GM19324 (cell line): Measurements from ENCODE around the gene MAGI1.
"Not testable (repeated sequence)": the region's sequence is repeated elsewhere in the genome, so short reads cannot be mapped to it uniquely, and the experiment has no call there.

ENCODE experiments used
- ATAC-seq: cut with Tn5 transposase; IDR thresholded peaks from one replicate; pipeline ENCODE4 v1.9.1; 2021; ENCODE audit warnings: mild to moderate bottlenecking, moderate library complexity; ENCODE audit not compliant: unreplicated experiment, low FRiP score

MAGI1 gene

GRCh38 chr3:65524584-65524983 is 514.1 kb downstream of the MAGI1 start:
- no peak for ATAC-seq

GRCh38 chr3:65523878-65524277 is 514.8 kb downstream of the MAGI1 start:
- ATAC-seq, result no peak

GRCh38 chr3:65521032-65521431 is 517.7 kb downstream of the MAGI1 start:
- no peak for ATAC-seq

- ATAC-seq, result no peak
These were observed 521.7 kb downstream of the MAGI1 start for GRCh38 chr3:65516998-65517397.

GRCh38 chr3:65514317-65514716 is 524.4 kb downstream of the MAGI1 start:
- not testable (repeated sequence) for ATAC-seq

- not testable (repeated sequence) for ATAC-seq
These were observed 529.3 kb downstream of the MAGI1 start for GRCh38 chr3:65509423-65509794.

- ATAC-seq, result no peak
These were observed 529.8 kb downstream of the MAGI1 start for GRCh38 chr3:65508750-65509422.

- ATAC-seq, result no peak
These were observed 531.3 kb downstream of the MAGI1 start for GRCh38 chr3:65507437-65507836.

- no peak for ATAC-seq
These were observed 534.9 kb downstream of the MAGI1 start for GRCh38 chr3:65503776-65504175.

- no peak for ATAC-seq
These were observed 536.2 kb downstream of the MAGI1 start for GRCh38 chr3:65502526-65502925.

GRCh38 chr3:65500398-65501306 is 538.1 kb downstream of the MAGI1 start:
- ATAC-seq, result no peak

- no peak for ATAC-seq
These were observed 540.9 kb downstream of the MAGI1 start for GRCh38 chr3:65497846-65498245.

GRCh38 chr3:65497236-65497635 is 541.5 kb downstream of the MAGI1 start:
- ATAC-seq, result no peak

GRCh38 chr3:65493938-65494337 is 544.8 kb downstream of the MAGI1 start:
- ATAC-seq, result no peak

- no peak for ATAC-seq
These were observed 545.3 kb downstream of the MAGI1 start for GRCh38 chr3:65493371-65493882.

GRCh38 chr3:65492249-65492648 is 546.5 kb downstream of the MAGI1 start:
- ATAC-seq, result no peak

- ATAC-seq, result no peak
These were observed 548.6 kb downstream of the MAGI1 start for GRCh38 chr3:65490114-65490513.

- ATAC-seq, result no peak
These were observed 549.5 kb downstream of the MAGI1 start for GRCh38 chr3:65489253-65489652.

- no peak for ATAC-seq
These were observed 552.8 kb downstream of the MAGI1 start for GRCh38 chr3:65485826-65486469.

- no peak for ATAC-seq
These were observed 553.8 kb downstream of the MAGI1 start for GRCh38 chr3:65484964-65485363.

- no peak for ATAC-seq
These were observed 555.2 kb downstream of the MAGI1 start for GRCh38 chr3:65483480-65483879.
